Left ventricle myocardium inferior (tissue), 1 donor: ENCODE data around the gene DEAF1. TPM values are rescaled to one million over a fixed set of nuclear protein-coding genes. Genes with fewer than 3 reads are reported as not detected.

Source experiments
- DNase-seq: peaks from one replicate; pipeline ENCODE4 v3.0.0-alpha.2; 2020
- H3K27ac ChIP-seq: fragments of 200-600 bp; replicated peaks from 2 replicates; pipeline ENCODE4 v1.8.0; 2021
- H3K27me3 ChIP-seq: fragments of 200-600 bp; 2 replicates; pipeline ENCODE4 v1.8.0; 2021; ENCODE audit warnings: low read depth
- H3K36me3 ChIP-seq: fragments of 200-600 bp; 2 replicates; pipeline ENCODE4 v1.8.0; 2021
- H3K4me1 ChIP-seq: fragments of 200-600 bp; 2 replicates; pipeline ENCODE4 v1.8.0; 2021
- H3K4me3 ChIP-seq: fragments of 200-600 bp; 2 replicates; pipeline ENCODE4 v1.8.0; 2021; ENCODE audit warnings: mild to moderate bottlenecking, moderate library complexity
- H3K9me3 ChIP-seq: fragments of 200-600 bp; replicated peaks from 2 replicates; pipeline ENCODE4 v1.8.0; 2021
- CTCF ChIP-seq: fragments of 200-600 bp; IDR thresholded peaks from 2 replicates; pipeline ENCODE4 v1.8.0; 2021; ENCODE audit warnings: antibody characterized with exemption, mild to moderate bottlenecking, borderline replicate concordance
- intact Hi-C: fragments of 100-400 bp; cut with micrococcal nuclease; formaldehyde crosslinking; loops from one replicate; pipeline ENCODE4 v1.11.0; 2022
- total RNA-seq: library from RNA; stranded (reverse); fragmentation: NEBNext Ultra II Directional; extraction: Animal tissue kit (Norgen Biotek cat#: 25700); gene quantifications from one replicate; pipeline ENCODE4 v1.2.1, GENCODE V29; 2021
- donor health status: DM: no; HTN: yes; CAD: no; lungs with severe emphysema.

DEAF1 gene
- total RNA-seq, 1 donor from 2014 or later, result 18.1 TPM

- intact Hi-C loops, result no loop called here
- Histone ChIP-seq H3K36me3 (peaks cover 63% of the 10 kb centered on the region), H3K4me1 (no peaks in the 10 kb centered on the region), H3K27me3 (no peaks in the 10 kb centered on the region), H3K9me3 (no peaks in the 10 kb centered on the region), H3K4me3 (no peak overlapping the region), H3K27ac (no peak overlapping the region)
- DNase-seq, result no peak
- TF ChIP-seq CTCF, result no peak
Observed at GRCh38 chr11:674406-674805, 20.6 kb downstream of the DEAF1 start.

GRCh38 chr11:673866-674265 is 21.2 kb downstream of the DEAF1 start:
- H3K27me3 ChIP-seq, result no peaks in the 10 kb centered on the region
- DNase-seq, result no peak
- no peak overlapping the region for H3K27ac ChIP-seq
- no peak for TF ChIP-seq CTCF
- intact Hi-C loops, result no loop called here
- H3K9me3 ChIP-seq, result no peaks in the 10 kb centered on the region
- peaks cover 58% of the 10 kb centered on the region for H3K36me3 ChIP-seq
- no peaks in the 10 kb centered on the region for H3K4me1 ChIP-seq
- no peak overlapping the region for H3K4me3 ChIP-seq

GRCh38 chr11:665704-666281 is 29.2 kb downstream of the DEAF1 start:
- Histone ChIP-seq H3K27ac (peak overlapping the region; percentile 60), H3K27me3 (no peaks in the 10 kb centered on the region), H3K9me3 (no peaks in the 10 kb centered on the region), H3K36me3 (peaks cover 14% of the 10 kb centered on the region), H3K4me3 (no peak overlapping the region), H3K4me1 (peaks cover 23% of the 10 kb centered on the region)
- TF ChIP-seq CTCF, result no peak
- DNase-seq, result no peak
- intact Hi-C loops, result loop anchor here (10.0 kb wide), 1 partner anchor 59 kb away; no protein-coding TSS in a partner anchor

- no peak for DNase-seq
- peaks cover 19% of the 10 kb centered on the region for H3K36me3 ChIP-seq
- H3K9me3 ChIP-seq, result no peaks in the 10 kb centered on the region
- peaks cover 24% of the 10 kb centered on the region for H3K4me1 ChIP-seq
- H3K27me3 ChIP-seq, result no peaks in the 10 kb centered on the region
- intact Hi-C loops, result loop anchor here (10.0 kb wide), 1 partner anchor 60 kb away; no protein-coding TSS in a partner anchor
- peak overlapping the region; percentile 60 for H3K27ac ChIP-seq
- no peak overlapping the region for H3K4me3 ChIP-seq
- TF ChIP-seq CTCF, result no peak
Observed at GRCh38 chr11:665062-665703, 29.8 kb downstream of the DEAF1 start.

- TF ChIP-seq CTCF, result peak; percentile 77
- intact Hi-C loops, result loop anchor here (10.0 kb wide), 1 partner anchor 62 kb away; no protein-coding TSS in a partner anchor
- Histone ChIP-seq H3K27me3 (no peaks in the 10 kb centered on the region), H3K36me3 (peaks cover 38% of the 10 kb centered on the region), H3K4me3 (no peak overlapping the region), H3K27ac (no peak overlapping the region), H3K4me1 (peaks cover 24% of the 10 kb centered on the region), H3K9me3 (no peaks in the 10 kb centered on the region)
- peak; percentile 59 for DNase-seq
Observed at GRCh38 chr11:662689-663274, 32.2 kb downstream of the DEAF1 start.
